Cardiac muscle cell (in vitro differentiated cells and primary cell): ENCODE results near the gene SEC24C. TPM values are rescaled to one million over a fixed set of nuclear protein-coding genes. Genes with fewer than 3 reads are reported as not detected.
"Not testable (repeated sequence)": the region's sequence is repeated elsewhere in the genome, so short reads cannot be mapped to it uniquely, and the experiment has no call there.

Experiments
- DNase-seq, 2 donors: peaks; one replicate each; pipeline versions ENCODE4 v3.0.0 to v3.0.0-alpha.2; 2010 to 2017; ENCODE audit warnings: low read depth in 1 of 2, low spot score in 1 of 2
- H3K27ac ChIP-seq: fragments of 200-600 bp; sonication (generic); 2 replicates; pipeline ENCODE4 v1.5.1; 2016
- H3K27me3 ChIP-seq: fragments of 200-600 bp; sonication (generic); 2 replicates; pipeline ENCODE4 v1.6.0; 2016; ENCODE audit warnings: control low read depth
- H3K36me3 ChIP-seq: fragments of 200-600 bp; sonication (generic); 2 replicates; pipeline ENCODE4 v1.5.1; 2016; ENCODE audit warnings: control low read depth
- H3K4me1 ChIP-seq: fragments of 200-600 bp; sonication (generic); 2 replicates; pipeline ENCODE4 v1.8.1; 2017; ENCODE audit warnings: low read depth, mild to moderate bottlenecking, mixed run types
- H3K4me3 ChIP-seq: fragments of 200-600 bp; sonication (generic); 2 replicates; pipeline ENCODE4 v1.5.1; 2016; ENCODE audit warnings: mild to moderate bottlenecking
- H3K9me3 ChIP-seq: fragments of 200-600 bp; sonication (generic); 2 replicates; pipeline ENCODE4 v1.5.1; 2017; ENCODE audit warnings: low read depth, mild to moderate bottlenecking, control low read depth
- polyA plus RNA-seq: library from polyadenylated mRNA; unstranded; fragments of >200 nt; fragmentation: Nextera tagmentation; extraction: Ambion mirVana; gene quantifications from 2 replicates; pipeline ENCODE4 v1.2.1, GENCODE V29; 2016
- total RNA-seq: library from RNA; depleted of rRNA; stranded (reverse); fragments of >200 nt; gene quantifications from 2 replicates; pipeline ENCODE4 v1.2.3, GENCODE V29; 2016
- TF ChIP-seq, protein P1 (sequence below): IDR thresholded peaks from 2 replicates; pipeline ENCODE4 v1.5.1; 2012; ENCODE audit warnings: low read depth, mild to moderate bottlenecking, low read length

Gene SEC24C
- total and polyA plus RNA-seq, 2 experiments from 2014 or later, result 65.2 to 68.7 TPM

DNA sequence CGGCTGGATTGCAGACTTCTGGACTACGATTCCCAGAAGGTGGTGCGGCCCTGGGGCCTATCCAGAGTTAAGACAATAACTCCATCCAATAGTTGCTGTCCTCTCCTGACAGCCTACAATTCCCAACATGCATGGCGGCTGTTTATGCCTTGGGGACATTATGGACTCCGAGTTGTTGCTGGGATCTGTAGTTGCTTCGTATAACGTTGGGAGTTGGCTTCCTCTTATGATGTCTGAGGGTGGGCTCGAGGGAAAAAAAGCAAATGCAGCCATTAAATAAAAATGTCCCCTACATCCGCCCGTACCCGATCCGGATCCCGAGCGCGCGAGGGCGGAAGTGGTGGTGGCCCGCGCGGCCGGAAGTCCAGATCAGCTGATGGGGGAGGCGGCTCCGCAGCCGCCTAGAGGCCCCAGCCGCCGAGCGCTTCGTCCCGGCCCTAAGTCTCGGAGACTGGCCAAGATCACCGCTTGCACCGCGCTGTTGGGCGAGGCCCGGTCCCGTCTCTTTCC, 41.1 kb downstream of the SEC24C start, which contains the start of gene ZSWIM8:
ZSWIM8 (plus strand) TSS at position 396 of the 510 bp plus-strand sequence. CDS start 273 bp downstream, outside the sequence.
- peaks cover 5% of the 10 kb centered on the region for H3K36me3 ChIP-seq
- peaks cover 4% of the 10 kb centered on the region for H3K4me1 ChIP-seq
- DNase-seq, result peak; percentile 93 to 98
- peak within 1 kb of the TSS; percentile 83 for H3K27ac ChIP-seq
- no peaks in the 10 kb centered on the region for H3K27me3 ChIP-seq
- peak within 1 kb of the TSS; percentile 87 for H3K4me3 ChIP-seq
- H3K9me3 ChIP-seq, result no peaks in the 10 kb centered on the region
- TF ChIP-seq, protein P1, sequence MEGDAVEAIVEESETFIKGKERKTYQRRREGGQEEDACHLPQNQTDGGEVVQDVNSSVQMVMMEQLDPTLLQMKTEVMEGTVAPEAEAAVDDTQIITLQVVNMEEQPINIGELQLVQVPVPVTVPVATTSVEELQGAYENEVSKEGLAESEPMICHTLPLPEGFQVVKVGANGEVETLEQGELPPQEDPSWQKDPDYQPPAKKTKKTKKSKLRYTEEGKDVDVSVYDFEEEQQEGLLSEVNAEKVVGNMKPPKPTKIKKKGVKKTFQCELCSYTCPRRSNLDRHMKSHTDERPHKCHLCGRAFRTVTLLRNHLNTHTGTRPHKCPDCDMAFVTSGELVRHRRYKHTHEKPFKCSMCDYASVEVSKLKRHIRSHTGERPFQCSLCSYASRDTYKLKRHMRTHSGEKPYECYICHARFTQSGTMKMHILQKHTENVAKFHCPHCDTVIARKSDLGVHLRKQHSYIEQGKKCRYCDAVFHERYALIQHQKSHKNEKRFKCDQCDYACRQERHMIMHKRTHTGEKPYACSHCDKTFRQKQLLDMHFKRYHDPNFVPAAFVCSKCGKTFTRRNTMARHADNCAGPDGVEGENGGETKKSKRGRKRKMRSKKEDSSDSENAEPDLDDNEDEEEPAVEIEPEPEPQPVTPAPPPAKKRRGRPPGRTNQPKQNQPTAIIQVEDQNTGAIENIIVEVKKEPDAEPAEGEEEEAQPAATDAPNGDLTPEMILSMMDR, result no peak

DNA sequence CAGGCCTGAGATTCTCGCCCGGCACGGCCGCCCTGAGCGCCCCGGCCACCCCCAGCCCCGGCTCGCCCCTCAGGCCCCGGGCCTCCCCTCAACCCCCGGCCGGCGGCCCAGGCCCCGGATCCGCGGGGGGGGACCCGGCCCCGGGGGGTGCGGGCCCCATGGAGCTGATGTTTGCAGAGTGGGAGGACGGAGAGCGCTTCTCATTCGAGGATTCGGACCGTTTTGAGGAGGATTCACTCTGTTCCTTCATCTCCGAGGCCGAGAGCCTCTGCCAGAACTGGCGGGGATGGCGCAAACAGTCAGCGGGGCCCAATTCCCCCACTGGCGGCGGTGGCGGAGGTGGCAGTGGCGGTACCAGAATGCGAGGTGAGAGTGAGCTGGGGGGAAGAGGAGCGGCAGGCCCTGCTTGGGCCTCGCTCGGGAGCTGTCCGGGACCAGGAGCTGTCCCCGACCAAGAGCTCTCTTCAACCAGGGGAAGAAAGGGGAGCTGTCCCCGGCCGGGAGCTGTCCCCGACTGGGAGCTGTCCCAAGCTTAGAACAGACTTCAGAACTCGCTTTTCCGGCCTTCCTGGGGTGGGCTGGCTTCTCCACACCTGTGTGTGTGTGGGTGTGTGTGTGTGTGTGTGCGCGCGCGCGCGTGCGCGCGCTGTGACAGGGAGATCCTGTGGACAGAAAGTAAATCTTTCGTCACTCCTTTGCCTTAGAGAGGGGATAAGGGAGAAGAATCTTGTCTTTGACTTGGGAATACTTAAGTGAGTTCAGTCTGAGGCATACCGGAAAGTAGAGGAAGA, 41.7 kb downstream of the SEC24C start:
- Histone ChIP-seq H3K36me3 (peaks cover 11% of the 10 kb centered on the region), H3K4me3 (peak overlapping the region; percentile 87), H3K27me3 (no peaks in the 10 kb centered on the region), H3K27ac (peak overlapping the region; percentile 83), H3K9me3 (no peaks in the 10 kb centered on the region), H3K4me1 (peaks cover 4% of the 10 kb centered on the region)
- peak; percentile 40 to 86 for DNase-seq
- TF ChIP-seq, protein P1, result no peak

- H3K27me3 ChIP-seq, result no peaks in the 10 kb centered on the region
- TF ChIP-seq, protein P1, result no peak
- H3K27ac ChIP-seq, result peak overlapping the region; percentile 83
- H3K4me1 ChIP-seq, result no peaks in the 10 kb centered on the region
- peak overlapping the region; percentile 87 for H3K4me3 ChIP-seq
- H3K36me3 ChIP-seq, result peaks cover 16% of the 10 kb centered on the region
- DNase-seq, result no peak
- H3K9me3 ChIP-seq, result no peaks in the 10 kb centered on the region
Observed at GRCh38 chr10:73786512-73786885, 42.3 kb downstream of the SEC24C start.

DNA sequence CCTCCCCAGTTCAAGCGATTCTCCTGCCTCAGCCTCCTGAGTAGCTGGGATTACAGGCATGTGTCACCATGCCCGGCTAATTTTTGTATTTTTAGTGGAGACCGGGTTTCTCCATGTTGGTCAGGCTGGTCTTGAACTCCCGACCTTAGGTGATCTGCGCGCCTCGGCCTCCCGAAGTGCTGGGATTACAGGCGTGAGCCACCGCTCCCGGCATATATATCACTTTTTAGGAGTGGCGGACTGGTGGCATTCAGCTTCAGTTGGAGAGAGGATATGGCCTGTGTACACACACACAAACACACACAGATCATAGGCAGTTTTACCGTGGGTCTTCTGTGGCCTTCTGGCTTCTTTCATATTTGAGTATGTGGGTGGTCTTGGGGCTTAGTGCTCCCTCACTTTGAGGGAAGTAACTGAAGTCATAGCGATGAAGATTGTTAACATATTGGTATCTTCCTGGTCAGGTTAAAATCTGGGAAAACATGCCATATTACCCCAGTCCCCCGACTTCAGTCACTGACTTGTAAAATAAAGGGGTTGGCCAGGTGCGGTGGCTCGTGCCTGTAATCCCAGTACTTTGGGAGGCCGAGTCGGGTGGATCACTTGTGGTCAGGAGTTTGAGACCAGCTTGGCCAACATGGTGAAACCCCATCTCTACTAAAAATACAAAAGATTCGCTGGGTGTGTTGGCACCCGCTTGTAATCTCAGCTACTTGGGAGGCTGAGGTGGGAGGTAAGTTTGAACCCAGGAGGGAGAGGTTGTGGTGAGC, 43.0 kb downstream of the SEC24C start:
- DNase-seq, H3K4me3 ChIP-seq, H3K27me3 ChIP-seq, H3K9me3 ChIP-seq, H3K4me1 ChIP-seq, H3K27ac ChIP-seq: not testable (repeated sequence)
- peaks cover 19% of the 10 kb centered on the region for H3K36me3 ChIP-seq

DNA sequence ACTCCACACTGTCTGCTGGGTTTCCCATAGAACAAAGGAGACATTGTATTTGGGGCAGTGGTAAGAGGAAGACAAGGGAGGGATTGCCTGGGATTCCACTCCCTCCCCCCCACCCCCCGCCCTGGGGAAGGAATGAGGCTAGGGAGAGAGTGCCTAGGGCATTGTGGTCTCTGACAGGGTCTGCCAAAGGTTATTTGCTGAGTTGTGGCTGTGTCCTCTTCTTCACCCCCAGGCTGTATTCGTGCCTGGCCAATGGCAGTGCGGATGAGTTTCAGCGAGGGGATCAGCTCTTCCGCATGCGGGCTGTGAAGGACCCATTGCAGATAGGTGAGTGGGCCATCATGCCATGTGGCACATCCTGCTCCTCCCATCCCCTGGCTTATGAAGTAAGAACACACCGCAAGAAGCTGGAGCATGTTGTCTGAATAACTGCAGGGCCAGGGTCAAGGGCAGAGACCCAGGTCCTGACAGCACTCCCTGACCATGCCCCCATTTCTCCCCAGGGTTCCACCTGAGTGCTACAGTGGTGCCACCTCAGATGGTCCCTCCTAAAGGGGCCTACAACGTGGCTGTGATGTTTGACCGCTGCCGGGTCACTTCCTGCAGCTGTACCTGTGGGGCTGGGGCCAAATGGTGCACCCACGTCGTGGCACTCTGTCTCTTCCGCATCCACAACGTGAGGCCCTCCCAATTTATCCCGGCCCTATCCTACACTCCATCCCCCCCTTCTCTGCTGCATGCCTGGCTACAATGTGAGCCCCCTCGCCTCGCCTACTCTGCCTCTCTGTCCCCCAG, 44.9 kb downstream of the SEC24C start:
- Histone ChIP-seq H3K27ac (no peak overlapping the region), H3K4me3 (no peak overlapping the region), H3K4me1 (no peaks in the 10 kb centered on the region), H3K27me3 (no peaks in the 10 kb centered on the region), H3K36me3 (peaks cover 27% of the 10 kb centered on the region), H3K9me3 (no peaks in the 10 kb centered on the region)
- TF ChIP-seq, protein P1, result no peak
- no peak for DNase-seq
